ENCODE data around the gene CDK11B. TPM values are rescaled to one million over a fixed set of nuclear protein-coding genes. Genes with fewer than 3 reads are reported as not detected.
A peak's percentile ranks its signal among the peaks of the same experiment; 100 is the strongest.

The CDK11B gene
- total RNA-seq, 2 donors from 2014 or later: 31.8 to 33.6 TPM

- H3K4me3 Mint-ChIP-seq: no peak overlapping the region
- H3K4me1 Mint-ChIP-seq: no peaks in the 10 kb centered on the region
- peaks cover 2% of the 10 kb centered on the region for H3K9me3 Mint-ChIP-seq
- Histone ChIP-seq H3K36me3 (ENCODE audit: control insufficient read depth, insufficient read depth, low read length) (no peaks in the 10 kb centered on the region), H3K9ac (ENCODE audit: extremely low read depth, low read length, poor library complexity, severe bottlenecking) (no peak overlapping the region), H3K9me3 (ENCODE audit: control insufficient read depth, low read length) (no peaks in the 10 kb centered on the region), H3K4me3 (ENCODE audit: low read length) (no peak overlapping the region), H3K27me3 (ENCODE audit: control insufficient read depth, insufficient read depth, low read length, poor library complexity, severe bottlenecking) (peaks cover 4% of the 10 kb centered on the region), H3K27ac (ENCODE audit: low read depth, low read length) (no peak overlapping the region), H3K4me1 (ENCODE audit: control insufficient read depth, insufficient read depth, low read length) (no peaks in the 10 kb centered on the region)
- no peak overlapping the region for H3K27ac Mint-ChIP-seq
- WGBS, 2 experiments (ENCODE audit: insufficient coverage in 1 of 2, insufficient read length in 1 of 2): 89 to 95% methylated on average over 22 to 48 of the region's 48 CpGs
- H3K36me3 Mint-ChIP-seq (ENCODE audit: low read depth): peaks cover 4% of the 10 kb centered on the region
- peaks cover 8% of the 10 kb centered on the region for H3K27me3 Mint-ChIP-seq (ENCODE audit: insufficient read depth)
- no peak for TF ChIP-seq CTCF (conservative IDR thresholded peaks at IDR 0.05)
- DNase-seq: no peak
Measured at GRCh38 chr1:1626207-1627141, 32.3 kb downstream of the CDK11B start.

- no peak overlapping the region for H3K4me3 ChIP-seq (ENCODE audit: low read length)
- Mint-ChIP-seq H3K4me3 (no peak overlapping the region), H3K9me3 (peaks cover 2% of the 10 kb centered on the region), H3K4me1 (no peaks in the 10 kb centered on the region), H3K27me3 (ENCODE audit: insufficient read depth) (peaks cover 3% of the 10 kb centered on the region), H3K36me3 (ENCODE audit: low read depth) (peaks cover 4% of the 10 kb centered on the region), H3K27ac (no peak overlapping the region)
- no peaks in the 10 kb centered on the region for H3K27me3 ChIP-seq (ENCODE audit: control insufficient read depth, insufficient read depth, low read length, poor library complexity, severe bottlenecking)
- peak; percentile 51 for DNase-seq
- H3K4me1 ChIP-seq (ENCODE audit: control insufficient read depth, insufficient read depth, low read length): no peaks in the 10 kb centered on the region
- H3K36me3 ChIP-seq (ENCODE audit: control insufficient read depth, insufficient read depth, low read length): no peaks in the 10 kb centered on the region
- no peaks in the 10 kb centered on the region for H3K9me3 ChIP-seq (ENCODE audit: control insufficient read depth, low read length)
- WGBS, 2 experiments (ENCODE audit: insufficient coverage in 1 of 2, insufficient read length in 1 of 2): 91 to 93% methylated on average over 3 to 8 of the region's 8 CpGs
- H3K9ac ChIP-seq (ENCODE audit: extremely low read depth, low read length, poor library complexity, severe bottlenecking): no peak overlapping the region
- no peak for TF ChIP-seq CTCF (conservative IDR thresholded peaks at IDR 0.05)
- H3K27ac ChIP-seq (ENCODE audit: low read depth, low read length): no peak overlapping the region
Measured at GRCh38 chr1:1625824-1626206, 33.0 kb downstream of the CDK11B start.

DNA sequence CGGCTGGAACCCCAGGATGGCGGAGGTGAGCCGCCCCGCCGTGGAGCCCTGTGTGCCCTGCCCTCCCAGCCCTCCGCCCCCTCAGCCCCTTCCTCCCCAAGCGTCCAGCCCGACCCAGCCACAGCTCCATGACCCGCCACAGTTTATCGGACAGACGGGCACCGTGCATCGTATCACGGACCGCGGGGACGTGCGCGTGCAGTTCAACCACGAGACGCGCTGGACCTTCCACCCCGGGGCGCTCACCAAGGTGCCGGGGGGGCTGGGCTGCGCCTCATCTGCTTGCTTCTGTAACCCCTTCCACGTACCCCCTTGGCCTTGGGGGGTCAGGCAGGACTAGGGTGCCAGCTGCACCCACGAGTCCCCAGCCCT is 33.4 kb downstream of the CDK11B start:
- no peak overlapping the region for H3K4me3 ChIP-seq (ENCODE audit: low read length)
- peaks cover 2% of the 10 kb centered on the region for H3K27me3 Mint-ChIP-seq (ENCODE audit: insufficient read depth)
- no peak overlapping the region for H3K27ac ChIP-seq (ENCODE audit: low read depth, low read length)
- TF ChIP-seq CTCF (conservative IDR thresholded peaks at IDR 0.05): no peak
- 93% methylated on average over 22 to 28 of the region's 28 CpGs for WGBS, 2 experiments (ENCODE audit: insufficient coverage in 1 of 2, insufficient read length in 1 of 2)
- no peaks in the 10 kb centered on the region for H3K9me3 ChIP-seq (ENCODE audit: control insufficient read depth, low read length)
- H3K4me1 ChIP-seq (ENCODE audit: control insufficient read depth, insufficient read depth, low read length): no peaks in the 10 kb centered on the region
- H3K36me3 Mint-ChIP-seq (ENCODE audit: low read depth): peaks cover 4% of the 10 kb centered on the region
- DNase-seq: no peak
- no peaks in the 10 kb centered on the region for H3K4me1 Mint-ChIP-seq
- no peak overlapping the region for H3K4me3 Mint-ChIP-seq
- H3K9me3 Mint-ChIP-seq: peaks cover 2% of the 10 kb centered on the region
- no peaks in the 10 kb centered on the region for H3K27me3 ChIP-seq (ENCODE audit: control insufficient read depth, insufficient read depth, low read length, poor library complexity, severe bottlenecking)
- H3K9ac ChIP-seq (ENCODE audit: extremely low read depth, low read length, poor library complexity, severe bottlenecking): no peak overlapping the region
- H3K27ac Mint-ChIP-seq: no peak overlapping the region
- H3K36me3 ChIP-seq (ENCODE audit: control insufficient read depth, insufficient read depth, low read length): no peaks in the 10 kb centered on the region

All from endodermal cell (in vitro differentiated cells).